HEK293T (cell line): ENCODE results near the gene FLT3.
"Not testable (repeated sequence)": the region's sequence is repeated elsewhere in the genome, so short reads cannot be mapped to it uniquely, and the experiment has no call there.

Experiments
- CTCF ChIA-PET: fragments of 350-600 bp; formaldehyde crosslinking; extraction: SDS; loops from one replicate; lab custom pipeline; 2021; ENCODE audit warnings: antibody characterized with exemption, inconsistent platforms; lab: Yijun Ruan, JAX
- POLR2A ChIA-PET: fragments of 350-600 bp; formaldehyde crosslinking; extraction: SDS; loops from one replicate; lab custom pipeline; 2020; ENCODE audit warnings: antibody characterized with exemption, inconsistent platforms; lab: Yijun Ruan, JAX
- DNase-seq: peaks from one replicate; pipeline ENCODE4 v3.0.0; 2012; ENCODE audit warnings: mixed read lengths; ENCODE audit errors: extremely low spot score
- ARNT ChIP-seq: fragments of 450-650 bp; IDR thresholded peaks from 2 replicates; pipeline ENCODE4 v1.6.1; 2017; ENCODE audit warnings: mild to moderate bottlenecking
- BHLHE40 ChIP-seq: fragments of 450-650 bp; IDR thresholded peaks from 2 replicates; pipeline ENCODE4 v1.6.1; 2016; ENCODE audit warnings: mild to moderate bottlenecking, moderate library complexity, borderline replicate concordance
- CTBP1 ChIP-seq: fragments of 450-650 bp; IDR thresholded peaks from 2 replicates; pipeline ENCODE4 v1.6.1; 2016; ENCODE audit warnings: borderline replicate concordance
- ELF4 ChIP-seq: fragments of 450-650 bp; IDR thresholded peaks from 2 replicates; pipeline ENCODE4 v1.6.1; 2017; ENCODE audit warnings: antibody characterized with exemption
- FOXA1 ChIP-seq: fragments of 450-650 bp; IDR thresholded peaks from 2 replicates; pipeline ENCODE4 v1.6.1; 2016; ENCODE audit warnings: mild to moderate bottlenecking
- FOXK2 ChIP-seq: fragments of 450-650 bp; IDR thresholded peaks from 2 replicates; pipeline ENCODE4 v1.6.1; 2016; ENCODE audit warnings: mild to moderate bottlenecking
- FOXM1 ChIP-seq: fragments of 450-650 bp; IDR thresholded peaks from 2 replicates; pipeline ENCODE4 v1.6.1; 2017; ENCODE audit warnings: mild to moderate bottlenecking, borderline replicate concordance
- HDGF ChIP-seq: fragments of 450-650 bp; IDR thresholded peaks from 2 replicates; pipeline ENCODE4 v1.6.1; 2017; ENCODE audit warnings: antibody characterized with exemption, borderline replicate concordance
- L3MBTL2 ChIP-seq: fragments of 450-650 bp; conservative IDR thresholded peaks from 2 replicates; pipeline ENCODE4 v1.6.1; 2016; ENCODE audit warnings: mild to moderate bottlenecking
- LEF1 ChIP-seq: fragments of 450-650 bp; IDR thresholded peaks from 2 replicates; pipeline ENCODE4 v1.6.1; 2017; ENCODE audit warnings: mild to moderate bottlenecking, borderline replicate concordance
- NFRKB ChIP-seq: fragments of 450-650 bp; IDR thresholded peaks from 2 replicates; pipeline ENCODE4 v1.6.1; 2016; ENCODE audit warnings: mild to moderate bottlenecking, moderate library complexity
- SP1 ChIP-seq: fragments of 450-650 bp; IDR thresholded peaks from 2 replicates; pipeline ENCODE4 v1.6.1; 2017
- SUZ12 ChIP-seq: fragments of 450-650 bp; IDR thresholded peaks from 2 replicates; pipeline ENCODE4 v1.6.1; 2016; ENCODE audit warnings: mild to moderate bottlenecking
- TARDBP ChIP-seq: fragments of 450-650 bp; IDR thresholded peaks from 2 replicates; pipeline ENCODE4 v1.6.1; 2016
- ZNF384 ChIP-seq: fragments of 450-650 bp; IDR thresholded peaks from 2 replicates; pipeline ENCODE4 v1.6.1; 2016
- TF ChIP-seq, protein P1 (sequence below): fragments of 450-650 bp; IDR thresholded peaks from 2 replicates; pipeline ENCODE4 v1.6.1; 2016

FLT3 gene

DNA sequence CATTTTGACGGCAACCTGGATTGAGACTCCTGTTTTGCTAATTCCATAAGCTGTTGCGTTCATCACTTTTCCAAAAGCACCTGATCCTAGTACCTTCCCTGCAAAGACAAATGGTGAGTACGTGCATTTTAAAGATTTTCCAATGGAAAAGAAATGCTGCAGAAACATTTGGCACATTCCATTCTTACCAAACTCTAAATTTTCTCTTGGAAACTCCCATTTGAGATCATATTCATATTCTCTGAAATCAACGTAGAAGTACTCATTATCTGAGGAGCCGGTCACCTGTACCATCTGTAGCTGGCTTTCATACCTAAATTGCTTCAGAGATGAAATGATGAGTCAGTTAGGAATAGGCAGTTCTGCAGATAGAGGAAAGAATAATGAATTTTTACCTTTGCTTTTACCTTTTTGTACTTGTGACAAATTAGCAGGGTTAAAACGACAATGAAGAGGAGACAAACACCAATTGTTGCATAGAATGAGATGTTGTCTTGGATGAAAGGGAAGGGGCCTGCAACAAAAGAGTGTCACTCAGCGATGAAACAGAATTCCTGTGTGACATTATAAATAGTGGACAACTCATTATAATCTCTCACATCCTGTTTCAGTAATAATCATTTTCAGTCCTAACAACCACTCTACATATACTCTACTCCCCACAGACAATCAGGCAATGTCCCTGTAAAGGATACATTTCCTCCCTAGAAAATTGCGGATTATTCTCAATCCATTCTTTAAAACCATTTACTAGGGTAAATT, 66.3 kb downstream of the FLT3 start:
- TF ChIP-seq FOXM1 (no peak), ZNF384 (no peak), LEF1 (no peak), FOXK2 (no peak), HDGF (no peak), ARNT (no peak), SP1 (no peak), BHLHE40 (no peak), NFRKB (no peak), SUZ12 (no peak), ELF4 (no peak), CTBP1 (no peak)
- TF ChIP-seq, protein P1, sequence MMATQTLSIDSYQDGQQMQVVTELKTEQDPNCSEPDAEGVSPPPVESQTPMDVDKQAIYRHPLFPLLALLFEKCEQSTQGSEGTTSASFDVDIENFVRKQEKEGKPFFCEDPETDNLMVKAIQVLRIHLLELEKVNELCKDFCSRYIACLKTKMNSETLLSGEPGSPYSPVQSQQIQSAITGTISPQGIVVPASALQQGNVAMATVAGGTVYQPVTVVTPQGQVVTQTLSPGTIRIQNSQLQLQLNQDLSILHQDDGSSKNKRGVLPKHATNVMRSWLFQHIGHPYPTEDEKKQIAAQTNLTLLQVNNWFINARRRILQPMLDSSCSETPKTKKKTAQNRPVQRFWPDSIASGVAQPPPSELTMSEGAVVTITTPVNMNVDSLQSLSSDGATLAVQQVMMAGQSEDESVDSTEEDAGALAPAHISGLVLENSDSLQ, result no peak
- ChIA-PET CTCF (no interaction called here), POLR2A (no interaction called here)
- DNase-seq, result no peak

DNA sequence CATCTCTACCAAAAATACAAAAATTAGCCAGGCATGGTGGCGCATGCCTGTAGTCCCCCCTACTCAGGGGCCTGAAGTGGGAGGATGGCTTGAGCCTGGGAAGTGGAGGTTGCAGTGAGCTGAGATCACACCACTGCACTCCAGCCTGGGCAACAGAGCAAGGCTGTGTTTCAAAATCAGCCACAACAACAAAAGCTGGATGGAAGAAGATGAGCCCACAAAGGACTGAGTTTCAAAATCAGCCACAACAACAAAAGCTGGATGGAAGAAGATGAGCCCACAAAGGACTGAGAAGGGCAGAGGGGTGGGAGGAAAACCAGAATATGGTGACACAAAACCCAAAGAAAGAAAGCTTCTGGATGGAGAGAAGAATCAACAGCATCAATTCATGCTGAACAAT, 67.9 kb downstream of the FLT3 start:
- POLR2A ChIA-PET, CTCF ChIA-PET, DNase-seq: not testable (repeated sequence)

DNA sequence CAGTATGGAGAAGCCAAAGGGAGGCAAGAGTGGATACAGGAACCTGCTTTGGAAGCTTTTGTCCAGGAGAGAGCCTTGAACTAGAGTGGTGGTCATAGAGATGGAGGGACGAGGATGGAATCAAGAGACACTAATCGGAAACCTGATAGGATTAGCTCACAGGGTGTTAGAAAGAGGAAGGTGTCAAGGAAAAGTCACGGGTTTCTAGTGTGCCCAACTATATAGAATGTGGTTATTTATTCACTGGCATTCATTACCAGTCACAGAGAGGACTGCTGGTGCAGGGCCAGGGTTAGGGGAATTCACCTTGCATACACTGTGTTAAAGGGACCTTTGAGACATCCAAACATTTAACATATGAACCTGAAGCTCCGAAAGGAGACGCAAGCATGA, 68.5 kb downstream of the FLT3 start:
- POLR2A ChIA-PET, result no interaction called here
- DNase-seq, result no peak
- no peak for TF ChIP-seq BHLHE40
- no peak for TF ChIP-seq ELF4
- TF ChIP-seq LEF1, result no peak
- TF ChIP-seq SUZ12, result no peak
- TF ChIP-seq SP1, result no peak
- no peak for TF ChIP-seq ARNT
- TF ChIP-seq FOXA1, result no peak
- TF ChIP-seq, protein P1, result no peak
- TF ChIP-seq NFRKB, result no peak
- CTCF ChIA-PET, result interaction anchor here (0.6 kb wide), 1 partner anchor 25 kb away, joined by 3 read pairs; no protein-coding TSS in a partner anchor

DNA sequence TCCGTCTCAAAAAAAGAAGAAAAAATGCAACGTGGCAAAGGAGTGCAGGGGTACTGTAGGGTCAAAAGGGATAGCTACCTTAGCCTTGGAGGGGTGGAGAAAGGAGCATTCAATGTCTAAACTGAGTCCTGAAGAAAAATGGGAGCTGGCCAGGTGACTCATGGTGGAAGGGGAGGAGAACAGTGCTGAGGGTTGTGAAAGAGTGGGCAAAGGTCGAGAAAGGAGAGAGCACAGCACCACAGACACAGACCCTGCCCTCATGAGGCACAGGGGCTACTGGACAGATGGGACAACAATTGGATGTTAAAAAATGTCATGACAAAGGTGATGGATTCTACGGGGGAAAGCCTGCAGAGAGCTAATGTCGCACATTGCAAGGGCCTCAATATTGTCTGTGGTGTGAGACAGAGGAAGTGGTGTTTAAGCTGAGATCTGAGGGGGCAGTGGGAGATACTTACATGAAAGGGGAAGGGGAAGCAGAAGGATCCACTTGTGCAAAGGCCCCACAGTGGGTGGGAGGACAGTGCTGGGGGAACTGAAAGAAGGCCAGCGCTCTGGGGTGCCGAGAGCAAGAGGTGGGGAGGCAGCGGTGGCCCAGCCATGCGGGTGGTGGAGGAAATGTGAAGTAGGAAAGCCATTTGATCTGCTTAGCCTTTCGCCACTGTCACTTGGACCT, 69.0 kb downstream of the FLT3 start:
- no peak for DNase-seq
- ChIA-PET CTCF (interaction anchor here (0.6 kb wide), 2 partner anchors 11 to 26 kb away, joined by 3 to 4 read pairs; no protein-coding TSS in a partner anchor), POLR2A (no interaction called here)
- TF ChIP-seq, protein P1, result no peak
- TF ChIP-seq CTBP1, result no peak
- no peak for TF ChIP-seq L3MBTL2

DNA sequence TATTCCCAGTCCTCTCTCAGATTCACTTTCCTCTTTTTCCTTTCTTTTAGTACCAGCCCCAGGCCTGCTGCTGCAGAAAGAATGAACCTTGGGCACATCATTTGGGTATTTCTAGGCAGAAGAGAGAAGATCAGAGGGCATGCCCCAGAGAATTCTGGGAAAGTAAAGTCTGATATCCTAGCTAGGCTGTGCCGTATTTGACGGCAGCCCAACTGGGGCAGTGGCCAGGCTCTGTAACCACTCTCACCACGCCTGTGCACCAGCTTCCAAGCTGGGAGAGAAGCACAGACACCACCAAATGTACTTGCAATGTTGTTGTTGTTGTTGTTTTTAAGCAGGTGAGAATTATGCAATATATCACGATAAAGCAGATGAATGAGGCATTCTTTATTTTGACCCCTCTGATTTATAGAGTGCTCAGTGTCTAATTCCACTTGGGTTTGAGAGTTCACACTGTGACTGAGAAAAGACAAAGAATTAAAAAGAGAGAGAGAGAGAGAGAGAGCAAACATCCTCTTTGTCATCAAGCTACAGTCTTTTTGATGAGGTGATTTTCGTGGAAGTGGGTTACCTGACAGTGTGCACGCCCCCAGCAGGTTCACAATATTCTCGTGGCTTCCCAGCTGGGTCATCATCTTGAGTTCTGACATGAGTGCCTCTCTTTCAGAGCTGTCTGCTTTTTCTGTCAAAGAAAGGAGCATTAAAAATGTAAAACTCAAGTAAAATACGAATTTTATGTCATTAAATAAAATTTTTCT, 72.6 kb downstream of the FLT3 start:
- ChIA-PET POLR2A (no interaction called here), CTCF (no interaction called here)
- no peak for DNase-seq
- TF ChIP-seq FOXK2 (no peak), FOXM1 (no peak), CTBP1 (no peak), TARDBP (no peak), L3MBTL2 (no peak), BHLHE40 (no peak), FOXA1 (no peak), ZNF384 (no peak), ELF4 (no peak), HDGF (no peak), NFRKB (no peak), SP1 (no peak), SUZ12 (no peak)
- TF ChIP-seq, protein P1, result no peak

DNA sequence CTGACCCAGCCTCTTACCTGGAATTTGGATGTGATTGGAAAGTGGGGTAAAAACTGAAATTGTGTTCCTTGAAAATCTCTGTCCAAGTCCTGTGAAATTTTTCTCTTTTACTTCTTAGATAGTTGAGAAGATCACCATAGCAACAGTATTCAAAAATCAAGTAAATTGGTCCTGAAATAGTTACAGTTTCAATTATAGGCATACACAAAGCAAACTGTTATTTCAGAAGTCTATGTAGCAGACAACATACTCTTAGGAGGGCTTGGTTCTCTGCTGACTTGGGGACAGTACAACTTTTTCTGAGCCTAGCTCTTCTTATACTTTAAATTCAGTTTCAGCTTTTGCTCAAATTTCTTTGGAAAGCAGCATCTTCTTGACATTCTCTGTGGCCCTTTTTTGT, 73.3 kb downstream of the FLT3 start:
- POLR2A ChIA-PET, result no interaction called here
- no peak for DNase-seq
- CTCF ChIA-PET, result no interaction called here
- TF ChIP-seq FOXK2 (no peak), HDGF (no peak), TARDBP (no peak), ZNF384 (no peak), L3MBTL2 (no peak), LEF1 (no peak), FOXA1 (no peak), FOXM1 (no peak), CTBP1 (no peak), ARNT (no peak), BHLHE40 (no peak), SP1 (no peak)
- TF ChIP-seq, protein P1, result no peak
